Measurements from ENCODE around the gene IRF2BPL. TPM values are rescaled to one million over a fixed set of nuclear protein-coding genes. Genes with fewer than 3 reads are reported as not detected.
A peak's percentile ranks its signal among the peaks of the same experiment; 100 is the strongest.

IRF2BPL gene
- total RNA-seq, 1 donor from 2014 or later = 56.2 TPM

DNA sequence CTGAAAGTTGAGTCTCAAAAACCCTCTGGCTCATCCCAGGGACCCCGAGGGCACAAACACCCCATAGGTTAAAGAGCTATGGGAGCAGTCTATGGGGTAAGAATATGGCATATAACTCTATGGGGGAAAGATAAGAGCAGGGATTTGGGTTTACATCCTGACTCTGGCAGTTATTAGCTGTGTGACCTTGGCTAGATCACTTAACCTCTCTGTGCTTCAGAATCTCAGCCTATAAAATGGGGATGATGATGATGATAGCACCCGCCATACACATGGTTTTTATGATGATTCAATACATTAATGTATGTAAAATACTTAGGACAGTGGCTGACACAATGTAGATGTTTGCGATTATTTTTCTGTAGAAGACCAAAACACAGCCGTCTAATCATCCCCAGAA is 26.2 kb downstream of the IRF2BPL start:
- Mint-ChIP-seq H3K27me3 (no peaks in the 10 kb centered on the region), H3K4me3 (ENCODE audit: low read depth) (no peak overlapping the region), H3K4me1 (ENCODE audit: low read depth) (peaks cover 51% of the 10 kb centered on the region), H3K36me3 (ENCODE audit: insufficient read depth) (no peaks in the 10 kb centered on the region), H3K9me3 (ENCODE audit: low read depth) (no peaks in the 10 kb centered on the region), H3K27ac (peak overlapping the region; percentile 18)
- TF ChIP-seq, protein P1, sequence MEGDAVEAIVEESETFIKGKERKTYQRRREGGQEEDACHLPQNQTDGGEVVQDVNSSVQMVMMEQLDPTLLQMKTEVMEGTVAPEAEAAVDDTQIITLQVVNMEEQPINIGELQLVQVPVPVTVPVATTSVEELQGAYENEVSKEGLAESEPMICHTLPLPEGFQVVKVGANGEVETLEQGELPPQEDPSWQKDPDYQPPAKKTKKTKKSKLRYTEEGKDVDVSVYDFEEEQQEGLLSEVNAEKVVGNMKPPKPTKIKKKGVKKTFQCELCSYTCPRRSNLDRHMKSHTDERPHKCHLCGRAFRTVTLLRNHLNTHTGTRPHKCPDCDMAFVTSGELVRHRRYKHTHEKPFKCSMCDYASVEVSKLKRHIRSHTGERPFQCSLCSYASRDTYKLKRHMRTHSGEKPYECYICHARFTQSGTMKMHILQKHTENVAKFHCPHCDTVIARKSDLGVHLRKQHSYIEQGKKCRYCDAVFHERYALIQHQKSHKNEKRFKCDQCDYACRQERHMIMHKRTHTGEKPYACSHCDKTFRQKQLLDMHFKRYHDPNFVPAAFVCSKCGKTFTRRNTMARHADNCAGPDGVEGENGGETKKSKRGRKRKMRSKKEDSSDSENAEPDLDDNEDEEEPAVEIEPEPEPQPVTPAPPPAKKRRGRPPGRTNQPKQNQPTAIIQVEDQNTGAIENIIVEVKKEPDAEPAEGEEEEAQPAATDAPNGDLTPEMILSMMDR (IDR thresholded peaks at IDR 0.05; ENCODE audit: unreplicated experiment) = no peak
- DNase-seq (ENCODE audit: low spot score, unreplicated experiment) = no peak

DNA sequence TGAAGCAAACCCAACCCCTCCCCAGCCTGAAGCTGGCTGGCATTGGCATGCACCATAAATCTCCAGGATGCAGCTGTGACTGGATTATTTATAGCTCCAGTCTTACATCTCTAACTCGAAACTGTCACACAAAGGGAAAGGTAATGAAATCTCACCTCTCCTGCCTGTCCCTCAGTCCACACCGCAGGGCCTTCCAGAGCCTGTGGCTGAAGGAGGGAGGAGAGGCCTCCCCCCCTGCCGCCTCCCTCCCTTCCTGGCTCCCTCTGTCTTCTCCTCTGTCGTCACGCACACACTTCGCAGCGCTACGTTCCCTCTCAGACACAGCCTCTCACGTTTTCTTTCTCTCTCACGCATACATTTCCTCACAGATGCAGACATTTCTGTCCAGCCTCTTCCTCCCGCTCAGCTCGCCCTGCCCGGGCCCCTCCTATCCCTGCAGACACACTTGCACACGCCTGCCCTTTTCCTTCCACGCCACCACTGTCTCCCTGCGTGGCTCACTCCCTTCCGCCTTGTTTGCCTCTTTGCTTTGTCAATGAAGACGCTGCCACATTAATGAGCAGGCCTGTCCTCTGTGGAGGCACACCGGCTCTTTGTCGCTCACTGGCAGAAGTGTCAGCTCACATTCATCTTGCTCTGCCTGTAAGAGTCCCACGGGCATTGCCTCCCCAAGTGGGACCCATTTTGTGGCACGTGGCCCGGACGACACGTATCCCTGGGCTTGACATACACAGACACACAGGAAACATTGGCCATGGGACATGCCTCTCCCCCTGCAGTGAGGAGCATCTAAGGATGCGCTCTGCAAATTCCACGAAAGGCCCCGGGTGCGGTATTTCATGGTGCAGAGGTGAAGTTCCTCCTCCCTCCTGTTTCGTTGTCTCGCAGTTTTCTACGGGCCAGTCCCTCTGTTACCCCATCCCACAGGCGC is 27.9 kb downstream of the IRF2BPL start:
- H3K4me1 Mint-ChIP-seq (ENCODE audit: low read depth) = peaks cover 54% of the 10 kb centered on the region

DNA sequence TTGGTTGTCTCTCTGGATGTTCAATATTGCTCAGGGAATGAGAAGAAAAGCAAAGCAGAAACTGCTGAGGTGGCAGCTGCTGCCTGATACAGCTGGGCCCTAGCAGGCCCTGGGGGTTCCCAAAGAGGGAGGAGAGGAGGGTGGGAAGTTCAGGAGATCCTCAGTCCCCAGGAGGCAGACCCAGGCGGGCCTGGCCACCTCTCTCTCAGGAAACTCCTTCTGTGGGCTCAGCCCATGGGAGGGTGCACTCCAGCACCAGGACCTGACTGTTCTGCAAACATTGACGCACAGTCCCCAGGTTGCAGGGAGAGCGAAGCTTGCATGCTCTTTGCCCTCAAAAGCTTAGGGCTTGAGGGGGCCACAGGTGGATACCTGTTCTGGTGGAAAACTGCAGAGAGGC is 29.6 kb downstream of the IRF2BPL start:
- Mint-ChIP-seq H3K9me3 (ENCODE audit: low read depth) (no peaks in the 10 kb centered on the region), H3K4me3 (ENCODE audit: low read depth) (no peak overlapping the region), H3K4me1 (ENCODE audit: low read depth) (peaks cover 42% of the 10 kb centered on the region), H3K27ac (peak overlapping the region; percentile 73), H3K27me3 (no peaks in the 10 kb centered on the region), H3K36me3 (ENCODE audit: insufficient read depth) (no peaks in the 10 kb centered on the region)
- TF ChIP-seq, protein P1 (IDR thresholded peaks at IDR 0.05; ENCODE audit: unreplicated experiment) = no peak
- no peak for DNase-seq (ENCODE audit: low spot score, unreplicated experiment)

More for the DNA sequence above, 27.9 kb downstream of the IRF2BPL start:
- no peaks in the 10 kb centered on the region for H3K36me3 Mint-ChIP-seq (ENCODE audit: insufficient read depth)
- H3K27me3 Mint-ChIP-seq = no peaks in the 10 kb centered on the region
- TF ChIP-seq, protein P1 (IDR thresholded peaks at IDR 0.05; ENCODE audit: unreplicated experiment) = no peak
- DNase-seq (ENCODE audit: low spot score, unreplicated experiment) = no peak
- no peak overlapping the region for H3K4me3 Mint-ChIP-seq (ENCODE audit: low read depth)
- peak overlapping the region; percentile 76 for H3K27ac Mint-ChIP-seq
- no peaks in the 10 kb centered on the region for H3K9me3 Mint-ChIP-seq (ENCODE audit: low read depth)

DNA sequence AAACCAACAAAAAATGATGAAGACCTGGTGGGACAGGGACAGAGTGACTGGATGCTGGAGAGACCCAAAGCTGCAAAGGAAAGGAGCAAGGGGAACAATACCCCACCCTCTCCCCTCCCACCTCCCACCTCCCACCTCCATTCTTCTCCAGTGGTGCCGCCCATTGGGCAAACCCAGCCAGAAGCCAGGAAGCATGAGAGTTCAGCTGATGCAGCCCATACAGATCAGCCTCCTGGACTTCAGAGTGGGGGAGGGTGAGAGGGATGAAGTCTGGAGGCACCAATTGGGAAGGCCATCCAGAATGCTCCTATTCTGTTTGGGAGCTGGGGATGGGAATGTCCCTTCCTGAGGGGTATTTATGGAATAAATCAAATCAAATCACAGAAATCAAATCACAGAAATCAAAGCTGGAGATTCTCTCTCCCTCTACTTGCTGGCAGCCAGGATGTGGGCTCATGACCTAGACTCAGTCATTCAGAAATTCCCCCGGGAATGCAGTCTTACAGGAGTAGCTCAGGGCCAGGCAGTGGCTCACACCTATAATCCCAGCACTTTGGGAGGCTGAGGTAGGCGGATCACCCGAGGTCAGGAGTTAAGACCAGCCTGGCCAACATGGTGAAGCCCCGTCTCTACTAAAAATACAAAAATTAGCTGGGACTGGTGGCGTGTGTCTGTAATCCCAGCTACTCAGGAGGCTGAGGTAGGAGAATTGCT is 31.1 kb downstream of the IRF2BPL start:
- TF ChIP-seq, protein P1 (IDR thresholded peaks at IDR 0.05; ENCODE audit: unreplicated experiment) = no peak
- Mint-ChIP-seq H3K27me3 (no peaks in the 10 kb centered on the region), H3K9me3 (ENCODE audit: low read depth) (no peaks in the 10 kb centered on the region), H3K27ac (no peak overlapping the region), H3K36me3 (ENCODE audit: insufficient read depth) (no peaks in the 10 kb centered on the region), H3K4me3 (ENCODE audit: low read depth) (no peak overlapping the region), H3K4me1 (ENCODE audit: low read depth) (peaks cover 33% of the 10 kb centered on the region)
- no peak for DNase-seq (ENCODE audit: low spot score, unreplicated experiment)

DNA sequence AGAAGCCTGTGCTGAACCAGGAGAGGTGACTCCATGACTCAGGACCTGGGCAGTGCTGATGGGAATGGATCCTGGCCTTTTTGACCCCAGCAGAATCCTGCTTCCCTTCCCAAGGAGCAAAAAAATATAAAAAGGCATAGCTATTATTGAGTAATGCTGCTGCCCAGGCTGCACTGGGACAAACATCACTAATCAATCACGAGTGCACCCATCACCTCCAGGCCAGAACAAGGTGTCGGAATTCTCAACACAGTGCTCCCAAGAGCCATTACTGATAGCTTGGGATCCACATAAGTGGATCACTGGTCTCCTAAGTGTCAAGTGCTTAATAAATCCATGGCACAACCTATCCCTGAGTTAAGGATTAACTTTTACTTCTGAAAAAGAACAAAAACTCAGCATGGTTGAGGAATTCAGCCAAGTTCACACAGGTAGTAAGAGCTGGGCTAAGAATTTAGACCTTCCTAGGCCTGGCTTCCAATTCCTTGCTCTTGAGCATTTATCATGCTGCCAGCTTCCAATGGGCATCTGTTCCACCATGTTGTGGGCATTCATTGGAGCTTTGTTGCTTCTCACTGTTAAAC is 31.9 kb downstream of the IRF2BPL start:
- no peak overlapping the region for H3K27ac Mint-ChIP-seq
- H3K4me1 Mint-ChIP-seq (ENCODE audit: low read depth) = peaks cover 33% of the 10 kb centered on the region
- no peak for DNase-seq (ENCODE audit: low spot score, unreplicated experiment)
- H3K27me3 Mint-ChIP-seq = no peaks in the 10 kb centered on the region
- TF ChIP-seq, protein P1 (IDR thresholded peaks at IDR 0.05; ENCODE audit: unreplicated experiment) = no peak
- H3K36me3 Mint-ChIP-seq (ENCODE audit: insufficient read depth) = no peaks in the 10 kb centered on the region
- H3K4me3 Mint-ChIP-seq (ENCODE audit: low read depth) = no peak overlapping the region
- H3K9me3 Mint-ChIP-seq (ENCODE audit: low read depth) = no peaks in the 10 kb centered on the region

All from progenitor cell of endocrine pancreas (in vitro differentiated cells).